Osteoblast (primary cell): ENCODE data around the gene PHAF1. TPM values are rescaled to one million over a fixed set of nuclear protein-coding genes. Genes with fewer than 3 reads are reported as not detected.
A peak's percentile ranks its signal among the peaks of the same experiment; 100 is the strongest.

ENCODE experiments used
- DNase-seq: peaks from one replicate; pipeline ENCODE4 v3.0.0; 2011; ENCODE audit warnings: low spot score, mixed read lengths; ENCODE audit not compliant: insufficient read length; ENCODE audit errors: missing footprints
- H2AFZ ChIP-seq: 2 replicates; pipeline ENCODE4 v1.6.0; 2011; ENCODE audit warnings: mild to moderate bottlenecking, low read length
- H3K27ac ChIP-seq: 2 replicates; pipeline ENCODE4 v1.5.1; 2011; ENCODE audit warnings: mild to moderate bottlenecking, low read depth, low read length, moderate library complexity
- H3K27me3 ChIP-seq: 2 replicates; pipeline ENCODE4 v1.6.0; 2012; ENCODE audit warnings: mild to moderate bottlenecking, control low read depth, inconsistent platforms, low read length, moderate library complexity; ENCODE audit not compliant: insufficient read depth
- H3K36me3 ChIP-seq: 2 replicates; pipeline ENCODE4 v1.5.1; 2011; ENCODE audit warnings: mild to moderate bottlenecking, low read length, control low read depth, moderate library complexity; ENCODE audit not compliant: insufficient read depth
- H3K4me1 ChIP-seq: 2 replicates; pipeline ENCODE4 v1.5.1; 2011; ENCODE audit warnings: mild to moderate bottlenecking, low read length, control low read depth, moderate library complexity; ENCODE audit not compliant: insufficient read depth
- H3K4me2 ChIP-seq: 2 replicates; pipeline ENCODE4 v1.6.0; 2011; ENCODE audit warnings: mild to moderate bottlenecking, low read length; ENCODE audit not compliant: insufficient read depth
- H3K4me3 ChIP-seq: fragments of 200-600 bp; sonication (generic); 3 replicates; pipeline ENCODE4 v1.5.1; 2012; ENCODE audit warnings: mild to moderate bottlenecking, low read length, inconsistent platforms; ENCODE audit not compliant: insufficient read depth
- H3K79me2 ChIP-seq: 2 replicates; pipeline ENCODE4 v1.6.0; 2012; ENCODE audit warnings: mild to moderate bottlenecking, low read length, control low read depth, inconsistent platforms; ENCODE audit not compliant: insufficient read depth
- H3K9me3 ChIP-seq: 2 replicates; pipeline ENCODE4 v1.5.1; 2011; ENCODE audit warnings: low read depth, low read length, control low read depth
- H4K20me1 ChIP-seq: 2 replicates; pipeline ENCODE4 v1.6.0; 2012; ENCODE audit warnings: mild to moderate bottlenecking, low read length, control low read depth; ENCODE audit not compliant: insufficient read depth
- CTCF ChIP-seq: IDR thresholded peaks from 2 replicates; pipeline ENCODE4 v1.5.1; 2011; ENCODE audit warnings: mild to moderate bottlenecking, low read depth, low read length, moderate library complexity; ENCODE audit errors: extremely low read depth
- total RNA-seq: library from RNA; depleted of rRNA; stranded (reverse); fragments of >200 nt; gene quantifications from 2 replicates; pipeline ENCODE4 v1.2.3, GENCODE V29; 2012

PHAF1 gene
- total RNA-seq, 1 donor: 13.8 TPM

DNA sequence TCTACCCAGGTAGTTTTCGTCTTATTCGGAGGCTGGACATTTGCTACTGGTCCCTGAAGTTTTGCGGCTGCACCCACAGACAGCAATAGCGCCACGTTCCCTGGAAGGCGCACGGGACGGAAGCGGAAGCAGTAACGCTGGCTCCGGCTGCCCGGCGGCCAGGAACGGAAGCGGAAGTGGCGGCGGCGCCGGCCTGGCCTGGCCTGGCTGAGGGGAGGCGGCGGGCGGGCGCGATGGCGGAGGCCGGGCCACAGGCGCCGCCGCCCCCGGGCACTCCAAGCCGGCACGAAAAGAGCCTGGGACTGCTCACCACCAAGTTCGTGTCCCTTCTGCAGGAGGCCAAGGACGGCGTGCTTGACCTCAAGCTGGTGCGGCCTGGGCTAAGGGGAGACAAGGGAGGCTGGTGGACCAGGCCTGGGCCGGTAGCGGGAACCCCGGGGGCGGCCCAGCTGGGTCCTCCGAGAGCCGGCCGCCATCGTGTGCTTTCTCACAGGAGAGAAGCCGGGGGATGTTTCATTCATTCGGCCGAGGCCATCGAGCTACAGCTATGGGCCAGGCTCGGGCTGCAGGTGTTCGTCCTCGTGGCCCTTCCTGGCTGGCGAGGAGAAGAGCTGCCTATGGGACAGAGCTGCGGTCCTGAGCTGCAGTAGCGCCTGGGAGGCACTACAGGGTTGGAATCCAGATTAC lies 82.4 kb downstream of the PHAF1 start, which contains the start of gene E2F4:
Gene E2F4 (plus strand): TSS at position 161 of the 687 bp plus-strand sequence. CDS start 73 bp downstream, at position 234.
- TF ChIP-seq CTCF: no peak
- Histone ChIP-seq H3K4me2 (peak within 1 kb of the TSS; percentile 98), H3K36me3 (peaks cover 38% of the 10 kb centered on the region), H3K79me2 (peaks cover 42% of the 10 kb centered on the region), H3K9me3 (no peaks in the 10 kb centered on the region), H2AFZ (peak within 1 kb of the TSS; percentile 45), H3K4me3 (peak within 1 kb of the TSS; percentile 88), H3K27ac (peak within 1 kb of the TSS; percentile 76), H3K4me1 (peaks cover 30% of the 10 kb centered on the region), H3K27me3 (no peaks in the 10 kb centered on the region), H4K20me1 (peaks cover 36% of the 10 kb centered on the region)
- DNase-seq: peak; percentile 100

DNA sequence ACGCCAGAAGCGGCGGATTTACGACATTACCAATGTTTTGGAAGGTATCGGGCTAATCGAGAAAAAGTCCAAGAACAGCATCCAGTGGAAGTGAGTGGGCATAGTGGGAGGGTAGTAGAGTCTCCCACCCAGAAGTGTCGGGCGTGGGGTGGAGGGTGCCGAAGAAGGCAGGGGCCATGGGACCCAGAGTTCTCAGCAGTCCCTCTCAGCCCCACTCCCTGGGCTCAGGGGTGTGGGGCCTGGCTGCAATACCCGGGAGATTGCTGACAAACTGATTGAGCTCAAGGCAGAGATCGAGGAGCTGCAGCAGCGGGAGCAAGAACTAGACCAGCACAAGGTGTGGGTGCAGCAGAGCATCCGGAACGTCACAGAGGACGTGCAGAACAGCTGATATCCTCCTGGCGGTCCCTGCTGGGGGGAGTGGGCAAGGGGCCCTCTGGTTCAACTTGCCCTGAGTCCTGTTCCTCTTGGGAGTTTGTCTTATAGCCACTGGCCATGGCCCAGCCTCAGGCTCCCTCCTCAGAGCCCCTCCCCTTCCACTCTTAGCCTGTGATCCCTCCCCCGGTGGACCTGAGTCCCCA lies 83.1 kb downstream of the PHAF1 start:
- no peak for TF ChIP-seq CTCF
- peaks cover 42% of the 10 kb centered on the region for H3K79me2 ChIP-seq
- no peak for DNase-seq

DNA sequence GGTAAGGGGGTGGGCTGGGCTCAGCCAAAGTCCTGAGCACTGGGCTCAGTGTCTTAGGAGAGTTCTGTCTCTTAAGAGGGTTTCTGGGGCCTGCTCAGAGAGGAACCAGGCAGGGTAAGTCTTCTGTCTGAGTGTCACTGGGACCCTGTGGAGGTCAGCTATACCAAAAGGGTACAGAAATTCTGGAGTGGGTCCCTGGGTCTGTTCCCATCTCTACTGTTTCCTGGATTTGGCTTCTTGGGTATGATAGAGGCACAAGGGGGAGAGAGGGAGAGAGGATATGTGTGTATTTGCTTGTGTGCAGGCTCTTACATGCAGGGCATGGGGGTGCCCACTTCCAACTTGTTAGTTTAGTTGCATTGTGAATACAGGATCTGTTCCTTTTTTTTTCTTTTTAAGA lies 83.8 kb downstream of the PHAF1 start:
- Histone ChIP-seq H3K27ac (peak overlapping the region; percentile 76), H3K4me1 (peaks cover 30% of the 10 kb centered on the region), H3K36me3 (peaks cover 49% of the 10 kb centered on the region), H3K4me2 (peak overlapping the region; percentile 98), H3K79me2 (peaks cover 42% of the 10 kb centered on the region), H3K9me3 (no peaks in the 10 kb centered on the region), H3K4me3 (peak overlapping the region; percentile 88), H4K20me1 (peaks cover 44% of the 10 kb centered on the region), H3K27me3 (no peaks in the 10 kb centered on the region), H2AFZ (no peak overlapping the region)
- DNase-seq: peak; percentile 59
- TF ChIP-seq CTCF: no peak

More for the DNA sequence above, 83.1 kb downstream of the PHAF1 start:
- Histone ChIP-seq H2AFZ (no peak overlapping the region), H3K4me2 (peak overlapping the region; percentile 98), H3K27me3 (no peaks in the 10 kb centered on the region), H3K9me3 (no peaks in the 10 kb centered on the region), H3K4me3 (peak overlapping the region; percentile 88), H3K36me3 (peaks cover 45% of the 10 kb centered on the region), H3K4me1 (peaks cover 30% of the 10 kb centered on the region), H3K27ac (peak overlapping the region; percentile 76), H4K20me1 (peaks cover 38% of the 10 kb centered on the region)

DNA sequence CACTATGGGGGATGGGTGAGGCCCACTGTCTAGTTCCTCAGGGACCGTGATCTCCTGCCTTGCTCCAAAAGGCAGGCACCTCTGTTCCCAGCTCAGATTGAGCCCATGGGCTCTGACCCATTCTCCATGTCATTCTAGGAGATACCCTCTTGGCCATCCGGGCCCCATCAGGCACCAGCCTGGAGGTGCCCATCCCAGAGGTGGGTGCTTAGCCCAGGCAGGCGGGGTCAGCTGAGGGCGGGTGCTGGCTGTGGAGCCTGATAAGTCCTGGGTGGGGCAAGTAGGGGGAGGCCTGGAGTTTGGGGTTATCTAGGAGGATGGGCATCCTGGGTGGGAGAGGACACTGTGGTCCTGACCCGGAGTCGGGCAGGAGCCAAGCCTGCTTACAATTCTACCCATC lies 84.5 kb downstream of the PHAF1 start:
- Histone ChIP-seq H3K27ac (no peak overlapping the region), H3K4me3 (no peak overlapping the region), H4K20me1 (peaks cover 46% of the 10 kb centered on the region), H3K79me2 (peaks cover 42% of the 10 kb centered on the region), H2AFZ (no peak overlapping the region), H3K9me3 (no peaks in the 10 kb centered on the region), H3K4me1 (peaks cover 30% of the 10 kb centered on the region), H3K27me3 (no peaks in the 10 kb centered on the region), H3K4me2 (peak overlapping the region; percentile 98), H3K36me3 (peaks cover 49% of the 10 kb centered on the region)
- DNase-seq: no peak
- no peak for TF ChIP-seq CTCF
